Measurements from ENCODE around the gene NF1.

DNA sequence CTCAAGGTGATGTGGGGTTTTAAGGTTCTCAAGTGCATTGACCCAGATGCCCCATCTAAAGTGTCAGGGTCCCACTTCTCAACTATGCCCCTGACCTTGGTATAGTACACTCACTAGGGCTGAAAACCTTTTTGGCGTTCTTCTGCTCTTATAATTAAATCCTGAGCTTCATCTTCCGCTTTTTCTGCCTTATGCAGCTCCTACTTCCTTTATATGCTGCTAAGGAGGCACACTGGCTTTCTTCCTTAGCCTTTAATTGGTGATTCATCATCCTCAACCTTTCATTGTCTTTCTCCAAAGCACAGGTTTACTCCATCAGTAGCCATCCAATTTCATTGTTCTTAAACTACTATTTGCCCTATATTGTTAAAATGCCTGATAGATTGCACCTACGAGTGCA lies 5.3 kb upstream of the NF1 start:
- TF ChIP-seq POLR2AphosphoS5 (IDR thresholded peaks at IDR 0.05) = no peak
- no peak for TF ChIP-seq EP300 (IDR thresholded peaks at IDR 0.05; ENCODE audit: low read depth)
- no peak for TF ChIP-seq POLR2A (IDR thresholded peaks at IDR 0.05)
